ENCODE results near the gene GAS6. TPM values are rescaled to one million over a fixed set of nuclear protein-coding genes. Genes with fewer than 3 reads are reported as not detected.
A peak's percentile ranks its signal among the peaks of the same experiment; 100 is the strongest.

Gene GAS6
- total RNA-seq, 4 donors from 2014 or later, result 132 to 392 (median 217) TPM

- H3K4me1 ChIP-seq, result peaks cover 3 to 43% (median 18%) of the 10 kb centered on the region in 3 donors
- H3K27ac ChIP-seq, result no peak overlapping the region
- no peak for ATAC-seq
- no peaks in the 10 kb centered on the region for H3K27me3 ChIP-seq
- WGBS, 2 donors (ENCODE audit: low coverage in 1 of 2), result 33% methylated on average over 1 of the region's 11 CpGs; no CpG with 5 or more reads in 1 of the 2 donors
- no peak for TF ChIP-seq CTCF (IDR thresholded peaks at IDR 0.05)
- TF ChIP-seq EP300 (IDR thresholded peaks at IDR 0.05), result no peak
- TF ChIP-seq POLR2AphosphoS5 (IDR thresholded peaks at IDR 0.05), result no peak
- H3K36me3 ChIP-seq, result no peaks in the 10 kb centered on the region
- H3K9me3 ChIP-seq, result no peaks in the 10 kb centered on the region
- no peak overlapping the region for H3K4me3 ChIP-seq
Observed at GRCh38 chr13:113814435-113814821, 49.4 kb downstream of the GAS6 start.

- WGBS, 2 donors (ENCODE audit: low coverage in 1 of 2), result 74% methylated on average over 6 of the region's 28 CpGs; no CpG with 5 or more reads in 1 of the 2 donors
- Histone ChIP-seq H3K27ac (peak overlapping the region in 1 of 4 donors; percentile 32), H3K4me3 (no peak overlapping the region)
Observed at GRCh38 chr13:113813749-113814434, 50.0 kb downstream of the GAS6 start.

GRCh38 chr13:113813070-113813748 is 50.7 kb downstream of the GAS6 start:
- Histone ChIP-seq H3K4me1 (peaks cover 3 to 30% (median 15%) of the 10 kb centered on the region in 3 donors), H3K36me3 (no peaks in the 10 kb centered on the region), H3K9me3 (peaks cover 0 to 9% (median 0%) of the 10 kb centered on the region in 3 donors), H3K4me3 (no peak overlapping the region), H3K27me3 (no peaks in the 10 kb centered on the region), H3K27ac (peak overlapping the region in 1 of 4 donors; percentile 32)
- no peak for TF ChIP-seq EP300 (IDR thresholded peaks at IDR 0.05)
- WGBS, 2 donors (ENCODE audit: low coverage in 1 of 2), result 89 to 100% methylated on average over 6 to 10 of the region's 30 CpGs
- no peak for ATAC-seq

More at GRCh38 chr13:113813749-113814434, 50.0 kb downstream of the GAS6 start:
- H3K36me3 ChIP-seq, result no peaks in the 10 kb centered on the region
- no peak for TF ChIP-seq CTCF (IDR thresholded peaks at IDR 0.05)
- TF ChIP-seq POLR2A (IDR thresholded peaks at IDR 0.05), result no peak
- TF ChIP-seq EP300 (IDR thresholded peaks at IDR 0.05), result no peak
- TF ChIP-seq POLR2AphosphoS5 (IDR thresholded peaks at IDR 0.05), result no peak
- H3K27me3 ChIP-seq, result no peaks in the 10 kb centered on the region
- H3K4me1 ChIP-seq, result peaks cover 3 to 37% (median 15%) of the 10 kb centered on the region in 3 donors
- peaks cover 0 to 2% (median 0%) of the 10 kb centered on the region in 3 donors for H3K9me3 ChIP-seq
- ATAC-seq, result no peak

GRCh38 chr13:113812178-113813040 is 51.5 kb downstream of the GAS6 start:
- H3K4me3 ChIP-seq, result no peak overlapping the region
- TF ChIP-seq POLR2A (IDR thresholded peaks at IDR 0.05) (no peak), CTCF (IDR thresholded peaks at IDR 0.05) (no peak), POLR2AphosphoS5 (IDR thresholded peaks at IDR 0.05) (no peak), EP300 (IDR thresholded peaks at IDR 0.05) (no peak)
- peaks cover 0 to 10% (median 0%) of the 10 kb centered on the region in 3 donors for H3K9me3 ChIP-seq
- H3K27me3 ChIP-seq, result no peaks in the 10 kb centered on the region
- H3K27ac ChIP-seq, result no peak overlapping the region
- H3K36me3 ChIP-seq, result no peaks in the 10 kb centered on the region
- WGBS, 2 donors (ENCODE audit: low coverage in 1 of 2), result 83% methylated on average over 7 of the region's 51 CpGs; no CpG with 5 or more reads in 1 of the 2 donors
- peaks cover 0 to 22% (median 9%) of the 10 kb centered on the region in 3 donors for H3K4me1 ChIP-seq
- no peak for ATAC-seq

All from gastroesophageal sphincter (tissue), 4 donors.